DMS53 (cell line): Measurements from ENCODE around the gene TMEM106C.
"Not testable (repeated sequence)": the region's sequence is repeated elsewhere in the genome, so short reads cannot be mapped to it uniquely, and the experiment has no call there.

Experiments used
- DNase-seq: peaks from one replicate; lab custom pipeline; 2025; lab: John Stamatoyannopoulos, UW

TMEM106C gene

GRCh38 chr12:47949441-47950341, 13.7 kb upstream of the TMEM106C start:
- peak; percentile 95 for DNase-seq

- peak; percentile 30 for DNase-seq
Measured at GRCh38 chr12:47950856-47951468, 12.4 kb upstream of the TMEM106C start.

GRCh38 chr12:47954058-47954457, 9.3 kb upstream of the TMEM106C start:
- no peak for DNase-seq

GRCh38 chr12:47954467-47955045, 8.8 kb upstream of the TMEM106C start:
- no peak for DNase-seq

- no peak for DNase-seq
Measured at GRCh38 chr12:47955059-47955458, 8.3 kb upstream of the TMEM106C start.

- not testable (repeated sequence) for DNase-seq
Measured at GRCh38 chr12:47957671-47958070, 5.7 kb upstream of the TMEM106C start.

GRCh38 chr12:47962198-47962597, 1.2 kb upstream of the TMEM106C start:
- no peak for DNase-seq

- DNase-seq: peak; percentile 74
Measured at GRCh38 chr12:47964106-47964728, 821 bp downstream of the TMEM106C start.

GRCh38 chr12:47965581-47965980, 2.2 kb downstream of the TMEM106C start:
- DNase-seq: no peak

GRCh38 chr12:47967461-47968321, 4.3 kb downstream of the TMEM106C start:
- DNase-seq: no peak

- DNase-seq: no peak
Measured at GRCh38 chr12:47969845-47970244, 6.4 kb downstream of the TMEM106C start.

- DNase-seq: no peak
Measured at GRCh38 chr12:47970843-47971242, 7.4 kb downstream of the TMEM106C start.

GRCh38 chr12:47972895-47973294, 9.5 kb downstream of the TMEM106C start:
- DNase-seq: no peak

- no peak for DNase-seq
Measured at GRCh38 chr12:47973870-47974269, 10.5 kb downstream of the TMEM106C start.

- no peak for DNase-seq
Measured at GRCh38 chr12:47975036-47975620, 11.7 kb downstream of the TMEM106C start.

GRCh38 chr12:47975816-47976215, 12.4 kb downstream of the TMEM106C start:
- DNase-seq: no peak

- no peak for DNase-seq
Measured at GRCh38 chr12:47977046-47977771, 13.8 kb downstream of the TMEM106C start.

GRCh38 chr12:47977772-47978597, 14.6 kb downstream of the TMEM106C start:
- DNase-seq: no peak

- DNase-seq: no peak
Measured at GRCh38 chr12:47978598-47978873, 15.1 kb downstream of the TMEM106C start.

- DNase-seq: no peak
Measured at GRCh38 chr12:47979166-47979565, 15.8 kb downstream of the TMEM106C start.
